ENCODE data around the gene NR6A1.

Gene NR6A1

DNA sequence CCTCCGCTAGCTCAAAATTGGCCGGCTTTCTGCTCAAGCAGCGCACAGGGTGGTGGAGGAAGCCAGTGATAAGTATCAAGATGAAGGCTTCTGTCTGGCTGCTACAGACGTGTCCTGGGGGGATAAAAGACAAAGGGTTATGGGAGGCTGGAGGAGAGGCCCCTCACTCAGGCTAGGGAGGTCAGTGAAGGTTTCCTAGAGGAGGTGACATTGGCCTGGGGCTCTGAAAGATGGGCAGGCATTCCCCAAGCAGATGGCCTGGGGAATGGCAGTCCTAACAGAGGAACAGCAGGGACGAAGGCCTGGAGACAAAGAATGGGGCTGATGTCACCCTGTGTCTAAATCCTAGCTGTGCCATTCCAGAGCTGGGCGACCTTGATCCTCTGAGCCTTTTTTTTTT lies 38.1 kb upstream of the NR6A1 start:
- H3K4me3 ChIP-seq (ENCODE audit: low read length) = no peak overlapping the region
- peaks cover 11% of the 10 kb centered on the region for H3K4me1 ChIP-seq (ENCODE audit: control insufficient read depth, insufficient read depth, low read length)
- 0 out of 2 replicates have a peak, but pooled peaks cover 2% of the 10 kb centered on the region for H3K36me3 ChIP-seq (ENCODE audit: control insufficient read depth, insufficient read depth, low read length)
- no CpG with 5 or more reads among the region's 6 CpGs for WGBS (ENCODE audit: insufficient coverage, insufficient read length)
- DNase-seq (ENCODE audit: low read depth, low spot score) = no peak
- H3K27me3 ChIP-seq (ENCODE audit: control insufficient read depth, insufficient read depth, low read length) = no peaks in the 10 kb centered on the region
- no peaks in the 10 kb centered on the region for H3K9me3 ChIP-seq (ENCODE audit: control insufficient read depth, insufficient read depth, low read length)
- no peak overlapping the region for H3K27ac ChIP-seq (ENCODE audit: low read length)

DNA sequence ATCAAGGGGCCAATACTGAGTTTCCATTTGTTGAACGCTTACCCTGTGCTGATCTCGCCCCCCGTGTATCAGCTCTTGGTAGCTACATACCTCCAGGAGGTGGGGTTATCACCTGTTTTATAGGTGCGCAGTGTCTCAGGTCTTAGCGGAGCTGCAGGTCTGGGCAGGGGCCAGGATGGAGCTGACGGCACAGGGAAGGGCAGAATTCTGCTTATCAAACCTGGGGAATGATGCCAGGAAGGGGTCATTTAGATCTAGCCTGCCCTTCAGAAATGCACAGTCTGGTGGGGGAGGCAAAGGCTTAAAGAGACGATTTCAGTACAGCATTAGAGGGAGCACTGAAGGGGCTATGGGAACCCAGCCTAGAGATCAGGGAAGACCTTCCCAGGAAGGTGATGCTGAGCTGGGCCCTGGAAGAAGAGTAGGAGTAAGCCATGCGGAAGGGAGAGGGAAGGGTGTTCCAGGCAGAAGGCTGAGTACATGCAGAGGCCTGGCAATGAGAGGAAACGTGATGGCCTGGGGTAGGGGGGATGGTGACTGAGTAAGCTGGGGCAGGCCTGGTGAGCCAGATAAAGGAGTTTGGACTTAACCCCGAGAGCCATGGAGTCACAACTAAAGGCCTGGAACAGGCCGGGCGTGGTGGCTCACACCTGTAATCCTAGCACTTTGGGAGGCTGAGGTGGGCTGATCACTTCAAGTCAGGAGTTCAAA lies 37.3 kb upstream of the NR6A1 start:
- H3K27me3 ChIP-seq (ENCODE audit: control insufficient read depth, insufficient read depth, low read length) = no peaks in the 10 kb centered on the region
- 0 out of 2 replicates have a peak, but pooled peaks cover 2% of the 10 kb centered on the region for H3K36me3 ChIP-seq (ENCODE audit: control insufficient read depth, insufficient read depth, low read length)
- no peak overlapping the region for H3K27ac ChIP-seq (ENCODE audit: low read length)
- H3K4me3 ChIP-seq (ENCODE audit: low read length) = no peak overlapping the region
- no CpG with 5 or more reads among the region's 12 CpGs for WGBS (ENCODE audit: insufficient coverage, insufficient read length)
- peaks cover 11% of the 10 kb centered on the region for H3K4me1 ChIP-seq (ENCODE audit: control insufficient read depth, insufficient read depth, low read length)
- no peaks in the 10 kb centered on the region for H3K9me3 ChIP-seq (ENCODE audit: control insufficient read depth, insufficient read depth, low read length)
- no peak for DNase-seq (ENCODE audit: low read depth, low spot score)

DNA sequence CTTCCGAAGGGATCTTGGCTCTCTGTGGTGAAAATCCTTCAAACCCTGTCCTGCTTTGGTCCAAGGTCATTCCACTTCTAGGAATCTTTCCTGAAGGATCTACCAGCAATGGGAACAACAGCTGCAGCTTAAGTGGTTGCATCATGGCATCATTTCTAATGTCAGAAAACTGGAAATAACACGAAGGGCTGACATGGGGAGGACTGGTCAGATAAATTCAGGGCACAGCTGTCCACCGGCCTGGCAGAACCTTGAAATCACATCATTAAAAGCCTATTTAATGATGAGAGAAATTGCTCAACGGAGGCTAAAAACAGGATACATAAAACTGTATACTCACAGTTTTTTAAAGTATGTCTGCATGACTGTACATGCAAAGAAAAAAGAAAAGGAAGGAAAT lies 34.1 kb upstream of the NR6A1 start:
- no peak overlapping the region for H3K27ac ChIP-seq (ENCODE audit: low read length)
- WGBS (ENCODE audit: insufficient coverage, insufficient read length) = no CpG with 5 or more reads among the region's 4 CpGs
- H3K4me3 ChIP-seq (ENCODE audit: low read length) = no peak overlapping the region

DNA sequence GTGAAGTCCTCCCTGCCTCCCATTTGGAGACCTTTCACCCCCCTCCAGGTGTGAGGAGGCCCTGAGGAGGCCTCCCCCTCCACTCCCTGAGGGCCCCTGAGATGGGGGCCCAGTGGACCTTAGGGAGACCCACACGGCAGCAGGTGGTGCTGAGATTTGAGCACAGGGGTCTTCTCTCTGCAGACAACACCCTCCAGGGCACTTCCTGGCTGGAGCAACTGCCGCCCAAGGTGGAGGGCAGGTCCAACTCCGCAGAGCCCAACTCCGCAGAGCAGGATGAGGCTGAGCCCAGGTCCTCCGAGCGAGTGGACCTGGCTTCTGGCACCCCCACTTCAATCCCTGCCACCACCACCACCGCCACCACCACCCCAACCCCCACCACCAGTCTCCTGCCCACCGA lies 32.8 kb upstream of the NR6A1 start:
- Histone ChIP-seq H3K4me1 (ENCODE audit: control insufficient read depth, insufficient read depth, low read length) (no peaks in the 10 kb centered on the region; the same call in 1 of the 2 replicates), H3K4me3 (ENCODE audit: low read length) (no peak overlapping the region), H3K9me3 (ENCODE audit: control insufficient read depth, insufficient read depth, low read length) (no peaks in the 10 kb centered on the region), H3K27ac (ENCODE audit: low read length) (no peak overlapping the region), H3K27me3 (ENCODE audit: control insufficient read depth, insufficient read depth, low read length) (no peaks in the 10 kb centered on the region), H3K36me3 (ENCODE audit: control insufficient read depth, insufficient read depth, low read length) (no peaks in the 10 kb centered on the region)
- DNase-seq (ENCODE audit: low read depth, low spot score) = no peak
- WGBS (ENCODE audit: insufficient coverage, insufficient read length) = no CpG with 5 or more reads among the region's 8 CpGs

More for the DNA sequence above, 34.1 kb upstream of the NR6A1 start:
- no peak for DNase-seq (ENCODE audit: low read depth, low spot score)
- Histone ChIP-seq H3K36me3 (ENCODE audit: control insufficient read depth, insufficient read depth, low read length) (0 out of 2 replicates have a peak, but pooled peaks cover 2% of the 10 kb centered on the region), H3K4me1 (ENCODE audit: control insufficient read depth, insufficient read depth, low read length) (no peaks in the 10 kb centered on the region; the same call in 1 of the 2 replicates), H3K9me3 (ENCODE audit: control insufficient read depth, insufficient read depth, low read length) (no peaks in the 10 kb centered on the region), H3K27me3 (ENCODE audit: control insufficient read depth, insufficient read depth, low read length) (no peaks in the 10 kb centered on the region)

DNA sequence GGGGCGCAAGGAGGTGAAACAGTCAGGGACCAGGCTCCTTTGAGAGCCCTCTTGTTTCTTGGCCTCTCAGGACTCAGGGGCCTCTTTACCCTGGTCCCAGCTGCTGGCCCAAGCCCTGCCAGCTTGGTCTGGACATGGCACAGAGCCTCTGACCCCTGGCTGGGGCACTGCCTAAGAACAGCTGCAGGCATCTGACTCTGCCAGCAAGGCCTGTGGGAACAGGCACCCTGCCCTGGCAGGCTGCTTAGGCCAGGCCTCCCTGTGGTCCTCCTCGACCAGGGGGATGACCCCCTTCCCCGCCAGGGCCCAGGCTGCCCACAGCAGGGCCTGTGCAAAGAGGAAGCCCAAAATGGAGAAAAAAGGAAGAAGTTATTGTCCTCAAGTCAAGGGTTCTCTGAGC lies 31.3 kb upstream of the NR6A1 start:
- no peaks in the 10 kb centered on the region for H3K9me3 ChIP-seq (ENCODE audit: control insufficient read depth, insufficient read depth, low read length)
- no peak overlapping the region for H3K27ac ChIP-seq (ENCODE audit: low read length)
- no CpG with 5 or more reads among the region's 3 CpGs for WGBS (ENCODE audit: insufficient coverage, insufficient read length)
- no peaks in the 10 kb centered on the region for H3K4me1 ChIP-seq (ENCODE audit: control insufficient read depth, insufficient read depth, low read length)
- no peaks in the 10 kb centered on the region for H3K27me3 ChIP-seq (ENCODE audit: control insufficient read depth, insufficient read depth, low read length)
- no peak for DNase-seq (ENCODE audit: low read depth, low spot score)
- no peak overlapping the region for H3K4me3 ChIP-seq (ENCODE audit: low read length)
- no peaks in the 10 kb centered on the region for H3K36me3 ChIP-seq (ENCODE audit: control insufficient read depth, insufficient read depth, low read length)

DNA sequence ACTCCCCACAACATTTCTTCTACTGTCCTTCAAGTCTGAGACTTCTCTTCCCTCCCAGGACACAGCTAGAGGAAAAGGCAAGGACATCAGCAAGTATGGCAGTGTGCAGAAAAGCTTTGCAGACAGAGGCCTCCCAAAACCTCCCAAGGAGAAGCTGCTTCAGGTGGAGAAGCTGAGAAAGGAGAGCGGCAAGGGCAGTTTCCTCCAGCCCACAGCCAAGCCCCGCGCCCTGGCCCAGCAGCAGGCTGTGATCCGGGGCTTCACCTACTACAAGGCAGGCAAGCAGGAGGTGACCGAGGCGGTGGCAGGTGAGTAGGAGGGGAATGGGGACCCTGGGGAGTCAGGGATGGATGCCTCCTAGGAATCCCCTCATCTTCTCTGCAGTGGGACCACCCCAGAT lies 30.2 kb upstream of the NR6A1 start:
- Histone ChIP-seq H3K9me3 (ENCODE audit: control insufficient read depth, insufficient read depth, low read length) (no peaks in the 10 kb centered on the region), H3K4me3 (ENCODE audit: low read length) (no peak overlapping the region)

DNA sequence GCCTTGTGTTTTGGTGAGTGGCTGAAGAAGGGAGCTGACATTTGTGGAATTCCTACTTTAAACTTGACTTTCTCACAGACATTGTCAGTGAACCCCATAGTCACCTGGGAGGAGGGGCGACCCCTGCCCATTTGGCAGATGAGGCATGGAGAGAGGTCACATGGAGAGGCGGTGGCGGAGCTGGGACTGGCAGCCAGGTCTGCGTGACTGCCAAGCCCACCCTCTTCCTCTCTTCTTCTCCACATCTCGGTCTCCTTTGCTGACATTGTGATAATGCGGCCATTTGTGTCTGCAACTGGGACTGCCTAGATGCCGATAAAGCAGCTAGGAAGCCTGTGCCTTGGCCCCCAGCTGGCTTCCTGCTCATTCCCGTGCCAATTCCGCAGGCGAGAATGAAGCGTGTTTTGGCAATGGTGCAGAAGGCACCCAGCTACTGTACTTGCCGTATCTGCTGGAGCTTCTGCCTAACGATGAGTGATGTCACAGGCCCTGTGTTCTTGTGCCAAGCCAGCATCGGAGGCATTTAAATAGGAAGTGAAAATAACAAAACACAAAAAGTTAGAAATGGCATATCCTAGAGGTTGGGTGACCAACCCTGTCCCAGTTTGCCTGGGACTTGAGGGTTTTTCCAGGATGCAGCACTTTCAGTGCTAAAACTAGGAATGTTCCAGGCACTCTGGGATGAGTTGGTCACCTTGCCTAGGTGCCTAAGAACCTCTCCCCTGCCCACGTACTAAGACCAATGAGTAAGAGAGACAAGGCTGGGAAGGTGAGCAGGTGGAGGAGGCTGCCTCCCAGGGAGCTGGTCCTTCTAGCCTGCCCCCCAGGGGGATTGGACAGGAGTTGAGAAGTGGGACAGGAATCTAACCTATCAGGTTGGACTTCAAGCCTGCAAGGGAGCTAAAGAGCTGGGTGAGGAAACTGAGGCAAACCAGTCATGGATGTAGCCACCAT lies 29.5 kb upstream of the NR6A1 start:
- H3K4me3 ChIP-seq (ENCODE audit: low read length) = no peak overlapping the region
- no CpG with 5 or more reads among the region's 15 CpGs for WGBS (ENCODE audit: insufficient coverage, insufficient read length)
- H3K4me1 ChIP-seq (ENCODE audit: control insufficient read depth, insufficient read depth, low read length) = no peaks in the 10 kb centered on the region

More for the DNA sequence above, 30.2 kb upstream of the NR6A1 start:
- no peaks in the 10 kb centered on the region for H3K36me3 ChIP-seq (ENCODE audit: control insufficient read depth, insufficient read depth, low read length)
- WGBS (ENCODE audit: insufficient coverage, insufficient read length) = no CpG with 5 or more reads among the region's 6 CpGs
- DNase-seq (ENCODE audit: low read depth, low spot score) = no peak
- no peak overlapping the region for H3K27ac ChIP-seq (ENCODE audit: low read length)
- H3K27me3 ChIP-seq (ENCODE audit: control insufficient read depth, insufficient read depth, low read length) = no peaks in the 10 kb centered on the region
- H3K4me1 ChIP-seq (ENCODE audit: control insufficient read depth, insufficient read depth, low read length) = no peaks in the 10 kb centered on the region

DNA sequence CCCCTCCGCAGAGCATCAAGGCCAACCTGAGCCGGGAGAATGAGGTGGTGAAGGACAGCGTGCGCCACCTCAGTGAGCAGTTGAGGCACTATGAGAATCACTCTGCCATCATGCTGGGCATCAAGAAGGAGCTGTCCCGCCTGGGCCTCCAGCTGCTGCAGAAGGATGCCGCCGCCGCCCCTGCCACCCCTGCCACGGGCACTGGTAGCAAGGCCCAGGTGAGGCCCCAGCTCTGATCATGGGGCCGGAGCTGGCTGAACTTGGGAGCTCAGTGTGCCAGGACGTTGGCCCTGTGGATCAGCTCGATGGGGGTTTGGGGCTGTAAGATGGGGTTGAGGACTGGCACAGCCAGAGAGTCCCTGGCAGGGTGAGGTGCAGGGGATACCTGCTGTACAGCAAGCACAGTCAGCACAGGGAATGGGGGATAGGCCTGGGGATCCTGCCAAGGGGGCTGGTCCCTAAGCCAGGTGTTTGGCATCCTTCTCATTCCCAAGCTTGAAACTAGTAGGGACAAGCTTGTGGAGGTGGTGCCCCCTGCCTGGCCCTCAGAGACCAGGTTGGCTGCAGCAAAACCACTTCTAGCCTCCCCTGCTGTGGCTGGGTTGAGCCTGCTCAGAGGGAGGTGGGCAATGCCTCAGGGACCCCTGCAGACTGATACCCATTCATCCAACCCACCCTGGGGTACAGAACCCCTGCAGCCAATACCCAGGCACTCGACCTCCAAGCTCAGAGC lies 28.3 kb upstream of the NR6A1 start:
- Histone ChIP-seq H3K4me1 (ENCODE audit: control insufficient read depth, insufficient read depth, low read length) (no peaks in the 10 kb centered on the region), H3K36me3 (ENCODE audit: control insufficient read depth, insufficient read depth, low read length) (no peaks in the 10 kb centered on the region)
- no CpG with 5 or more reads among the region's 13 CpGs for WGBS (ENCODE audit: insufficient coverage, insufficient read length)

More for the DNA sequence above, 29.5 kb upstream of the NR6A1 start:
- Histone ChIP-seq H3K36me3 (ENCODE audit: control insufficient read depth, insufficient read depth, low read length) (no peaks in the 10 kb centered on the region), H3K9me3 (ENCODE audit: control insufficient read depth, insufficient read depth, low read length) (no peaks in the 10 kb centered on the region), H3K27ac (ENCODE audit: low read length) (no peak overlapping the region), H3K27me3 (ENCODE audit: control insufficient read depth, insufficient read depth, low read length) (no peaks in the 10 kb centered on the region)
- DNase-seq (ENCODE audit: low read depth, low spot score) = no peak

DNA sequence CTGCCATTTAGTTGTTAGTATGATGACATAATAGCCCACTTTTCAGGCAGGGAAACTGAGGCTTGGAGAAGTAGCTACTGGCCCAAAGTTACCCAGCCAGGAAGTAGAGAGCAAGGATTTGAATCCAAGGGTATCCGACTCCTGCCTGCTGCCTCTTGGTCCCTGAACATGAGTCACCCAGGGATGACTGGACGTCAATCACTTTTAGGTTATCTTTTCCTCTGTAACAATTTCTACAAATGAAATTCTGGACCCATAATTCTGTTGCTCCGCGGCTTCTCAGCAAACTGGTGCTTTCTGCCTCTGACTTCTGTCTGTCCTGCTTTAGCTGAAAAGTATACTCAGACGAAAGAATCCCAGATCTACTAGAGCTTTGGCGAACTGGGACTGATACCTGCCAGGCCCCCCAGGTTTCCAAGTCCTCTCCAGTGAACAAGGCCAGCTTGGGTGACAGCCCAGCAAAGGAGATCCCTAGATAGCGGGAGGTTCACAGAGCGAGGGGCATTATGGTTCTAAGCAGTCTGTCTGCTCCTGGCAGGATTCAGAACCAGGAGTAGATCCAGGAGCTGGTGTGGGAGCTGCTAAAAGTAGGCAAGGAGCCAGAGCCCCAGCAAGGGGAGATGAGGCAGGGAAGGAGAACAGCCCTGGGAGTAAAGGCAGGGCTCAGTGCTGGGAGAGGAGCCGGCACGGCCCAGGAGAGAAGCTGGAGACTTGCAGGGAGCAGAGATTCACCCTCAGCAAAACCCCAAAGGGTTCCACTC lies 26.4 kb upstream of the NR6A1 start:
- H3K9me3 ChIP-seq (ENCODE audit: control insufficient read depth, insufficient read depth, low read length) = no peaks in the 10 kb centered on the region
- no CpG with 5 or more reads among the region's 10 CpGs for WGBS (ENCODE audit: insufficient coverage, insufficient read length)
- no peaks in the 10 kb centered on the region for H3K36me3 ChIP-seq (ENCODE audit: control insufficient read depth, insufficient read depth, low read length)
- no peak overlapping the region for H3K4me3 ChIP-seq (ENCODE audit: low read length)
- DNase-seq (ENCODE audit: low read depth, low spot score) = no peak
- H3K27me3 ChIP-seq (ENCODE audit: control insufficient read depth, insufficient read depth, low read length) = no peaks in the 10 kb centered on the region
- H3K27ac ChIP-seq (ENCODE audit: low read length) = no peak overlapping the region
- no peaks in the 10 kb centered on the region for H3K4me1 ChIP-seq (ENCODE audit: control insufficient read depth, insufficient read depth, low read length)

More for the DNA sequence above, 28.3 kb upstream of the NR6A1 start:
- H3K9me3 ChIP-seq (ENCODE audit: control insufficient read depth, insufficient read depth, low read length) = no peaks in the 10 kb centered on the region
- no peaks in the 10 kb centered on the region for H3K27me3 ChIP-seq (ENCODE audit: control insufficient read depth, insufficient read depth, low read length)
- DNase-seq (ENCODE audit: low read depth, low spot score) = no peak
- H3K27ac ChIP-seq (ENCODE audit: low read length) = no peak overlapping the region
- H3K4me3 ChIP-seq (ENCODE audit: low read length) = no peak overlapping the region

Measured in iPS DF 6.9 (cell line).